Keratinocyte (primary cell): ENCODE data around the gene SEMA7A.

Experiments used
- CTCF ChIP-seq, 3 experiments: IDR thresholded peaks in 1 of 3; conservative IDR thresholded peaks in 1 of 3; optimal IDR thresholded peaks in 1 of 3; 2 replicates in 2 of 3; 3 replicates in 1 of 3; pipeline versions ENCODE3 to v1.5.1; 2011; ENCODE audit warnings: low read length in 3 of 3, mild to moderate bottlenecking in 3 of 3, moderate library complexity in 2 of 3, control low read depth in 1 of 3, inconsistent platforms in 1 of 3; ENCODE audit not compliant: insufficient read depth in 2 of 3; ENCODE audit errors: extremely low read depth in 1 of 3
- EZH2 ChIP-seq: IDR thresholded peaks from one replicate; pipeline ENCODE4 v1.6.1; 2012; ENCODE audit warnings: inconsistent platforms, mild to moderate bottlenecking, low read length, moderate library complexity

GRCh38 chr15:74398183-74398582 lies 35.6 kb downstream of the SEMA7A start:
- TF ChIP-seq CTCF (optimal IDR thresholded peaks at IDR 0.05 in 1 of 3, IDR thresholded peaks at IDR 0.05 in 1 of 3, conservative IDR thresholded peaks at IDR 0.05 in 1 of 3; ENCODE audit: extremely low read depth in 1 of 3, insufficient read depth in 2 of 3, low read length in 3 of 3) (no peak), EZH2 (no peak)
